Anterior cingulate cortex (tissue), 58 donors: Measurements from ENCODE around the gene NME5.

ENCODE experiments used
- DNase-seq, 58 donors: peaks; one replicate each; lab custom pipeline; 2025; lab: John Stamatoyannopoulos, UW

The NME5 gene

GRCh38 chr5:138140268-138140667 is 1.0 kb upstream of the NME5 start:
- no peak for DNase-seq

DNA sequence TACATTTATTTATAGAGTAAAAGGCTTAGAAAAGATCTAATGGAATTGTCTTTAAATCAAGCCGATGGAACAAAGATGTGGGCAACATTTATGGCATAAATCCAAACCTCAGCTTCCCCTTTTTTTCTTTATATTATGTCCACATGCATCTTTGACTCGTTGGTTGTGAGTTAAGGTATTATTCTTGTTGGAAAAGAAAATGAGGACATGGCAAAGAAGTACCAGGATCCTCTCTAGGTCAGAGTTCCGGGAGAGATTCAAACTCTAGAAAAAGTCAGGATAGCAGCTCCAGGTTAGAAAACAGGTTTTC is 508 bp upstream of the NME5 start:
- DNase-seq = no peak

DNA sequence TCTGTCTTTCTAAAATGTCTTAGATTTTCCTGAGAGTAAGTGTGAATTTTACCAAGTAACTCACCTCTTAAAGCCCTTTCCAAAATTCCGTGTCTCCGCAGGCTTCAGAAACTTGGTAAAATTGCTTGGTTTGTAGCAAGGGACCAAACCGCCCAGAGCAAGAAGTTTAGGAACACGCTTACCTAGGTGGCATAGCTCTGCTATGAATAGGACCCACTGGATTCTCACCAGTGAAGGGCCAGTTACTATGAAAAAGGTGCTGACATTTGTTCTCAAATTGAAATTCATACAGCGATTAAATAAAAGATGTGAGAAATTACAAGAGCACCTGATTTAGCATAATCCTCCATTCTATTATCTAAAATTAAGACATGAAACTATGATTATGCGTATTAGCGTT is 6.7 kb downstream of the NME5 start:
- no peak for DNase-seq

DNA sequence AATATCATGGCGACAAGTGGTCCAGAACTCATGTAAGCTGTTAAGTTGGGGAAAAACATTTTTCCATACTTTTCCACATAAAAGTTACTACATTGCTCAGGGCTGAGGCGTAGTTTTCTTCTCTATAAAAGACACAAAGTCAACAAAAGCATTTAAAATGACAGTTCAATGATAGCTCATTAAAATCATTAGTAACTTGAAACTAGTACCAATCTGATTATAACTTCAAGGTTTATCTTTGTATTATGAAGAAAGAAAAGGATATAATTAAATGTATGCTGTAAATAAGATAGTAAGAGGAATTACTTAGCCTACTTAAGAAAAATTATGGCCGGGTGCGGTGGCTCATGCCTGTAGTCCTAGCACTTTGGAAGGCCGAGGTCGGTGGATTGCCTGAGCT is 9.9 kb downstream of the NME5 start:
- no peak for DNase-seq

DNA sequence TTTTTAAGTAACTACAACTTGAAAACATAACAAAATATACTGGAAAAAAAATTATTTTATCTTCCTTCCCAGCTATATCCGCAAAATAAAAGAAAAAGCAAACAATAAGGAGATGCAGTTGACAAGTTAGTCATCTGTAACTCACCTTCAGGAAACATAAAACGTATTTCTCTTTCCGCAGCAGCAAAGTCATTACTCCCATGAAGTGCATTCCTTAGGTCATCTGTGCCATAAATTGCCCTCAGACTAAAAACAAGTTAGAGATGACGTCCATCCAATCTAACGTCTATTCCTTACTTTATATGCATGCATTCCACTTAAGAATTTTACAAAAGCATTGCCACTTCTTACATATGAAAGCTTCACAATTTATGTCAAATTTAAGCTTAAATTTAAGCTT is 10.9 kb downstream of the NME5 start:
- DNase-seq = no peak

GRCh38 chr5:138115254-138115653 is 24.0 kb downstream of the NME5 start:
- DNase-seq = no peak

GRCh38 chr5:138111937-138112336 is 27.3 kb downstream of the NME5 start:
- no peak for DNase-seq

GRCh38 chr5:138111181-138111580 is 28.0 kb downstream of the NME5 start:
- no peak for DNase-seq

DNA sequence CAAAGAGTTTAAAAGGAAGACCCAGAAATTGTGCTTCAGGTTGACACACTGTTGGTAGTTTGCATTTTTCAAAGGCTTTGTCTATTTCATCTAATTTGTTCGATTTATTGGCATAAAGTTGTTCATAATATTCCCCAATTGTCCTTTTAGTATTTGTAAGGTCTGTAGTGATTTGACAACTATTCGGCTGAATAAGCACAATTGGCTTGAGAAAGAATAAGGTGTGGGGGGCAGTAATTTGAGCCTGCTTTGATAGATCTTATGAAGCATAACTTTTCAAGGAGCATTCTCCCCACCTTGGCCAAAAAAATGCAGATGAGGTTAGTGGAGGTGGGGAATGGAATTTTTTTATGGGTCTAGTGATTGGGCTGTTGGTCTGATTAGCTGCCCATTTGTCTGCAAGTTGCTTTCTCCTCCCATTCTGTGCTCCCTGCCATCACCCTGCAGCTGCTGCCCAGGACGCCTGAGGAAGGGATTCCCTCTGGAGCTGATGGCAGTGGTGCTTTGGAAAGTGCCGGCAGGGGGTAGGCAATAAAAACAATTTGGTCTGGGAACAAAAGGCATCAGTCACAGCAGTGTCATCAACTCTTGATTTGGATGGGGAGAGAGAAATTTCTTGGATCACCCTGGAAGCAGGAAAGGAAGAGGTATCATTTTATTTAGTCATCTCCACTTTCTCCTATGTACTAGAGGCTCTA is 28.8 kb downstream of the NME5 start:
- no peak for DNase-seq

DNA sequence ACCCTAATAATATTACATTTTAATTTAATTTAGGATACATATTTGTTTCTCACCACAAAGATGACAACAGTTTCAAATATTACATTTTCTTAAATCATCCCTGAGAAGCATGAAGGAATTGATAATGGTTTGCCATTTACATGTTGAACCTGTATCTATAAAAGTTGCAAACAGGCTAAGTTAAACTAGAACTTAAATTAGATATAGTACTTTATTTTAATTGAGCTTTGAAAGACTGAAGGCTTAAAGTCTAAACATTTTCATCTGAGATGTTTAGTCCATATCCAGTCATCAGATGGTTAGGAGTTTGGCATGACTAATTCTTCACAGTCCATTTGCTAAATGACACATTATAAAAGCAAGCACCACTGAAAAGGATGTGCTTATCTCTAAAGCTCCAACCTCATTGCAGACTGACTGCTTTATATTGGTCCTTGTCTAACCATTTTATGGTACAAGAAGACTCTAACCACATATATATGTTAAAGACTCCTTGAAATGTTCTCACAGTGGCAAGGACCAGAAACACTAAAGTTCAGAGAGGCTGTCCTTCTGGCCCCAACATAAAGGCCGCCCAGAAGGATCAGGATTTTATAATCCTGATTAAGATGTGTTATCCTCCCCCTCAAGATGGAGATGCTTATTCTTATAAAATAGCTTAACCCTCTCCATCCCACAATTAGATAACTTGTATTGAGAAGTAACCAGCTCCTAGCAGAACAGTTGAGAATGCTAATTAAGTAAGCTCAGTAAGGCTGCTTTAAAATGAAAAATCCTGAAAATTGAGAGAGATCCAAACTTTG is 29.6 kb downstream of the NME5 start:
- no peak for DNase-seq

DNA sequence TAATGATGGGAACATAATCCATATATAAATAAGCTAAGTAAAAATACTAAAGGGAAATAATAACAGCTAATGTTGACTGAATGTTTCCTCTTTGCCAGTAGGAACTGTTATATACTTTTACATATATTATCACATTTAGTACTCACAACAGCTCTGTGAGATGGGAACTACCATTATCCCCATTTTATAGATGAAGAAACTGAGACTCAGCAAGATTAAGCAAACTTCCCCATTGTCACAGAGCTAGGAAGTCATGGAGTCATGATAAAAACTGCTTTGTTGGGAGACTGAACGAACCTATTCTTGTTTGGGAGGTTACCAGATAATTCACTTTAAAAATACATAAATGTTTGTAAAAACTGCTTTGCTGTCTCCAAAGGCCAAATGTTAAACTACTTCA is 32.0 kb downstream of the NME5 start:
- no peak for DNase-seq

- no peak for DNase-seq
Observed at GRCh38 chr5:138105709-138106108, 33.5 kb downstream of the NME5 start.

GRCh38 chr5:138103319-138103637 is 36.0 kb downstream of the NME5 start:
- no peak for DNase-seq

DNA sequence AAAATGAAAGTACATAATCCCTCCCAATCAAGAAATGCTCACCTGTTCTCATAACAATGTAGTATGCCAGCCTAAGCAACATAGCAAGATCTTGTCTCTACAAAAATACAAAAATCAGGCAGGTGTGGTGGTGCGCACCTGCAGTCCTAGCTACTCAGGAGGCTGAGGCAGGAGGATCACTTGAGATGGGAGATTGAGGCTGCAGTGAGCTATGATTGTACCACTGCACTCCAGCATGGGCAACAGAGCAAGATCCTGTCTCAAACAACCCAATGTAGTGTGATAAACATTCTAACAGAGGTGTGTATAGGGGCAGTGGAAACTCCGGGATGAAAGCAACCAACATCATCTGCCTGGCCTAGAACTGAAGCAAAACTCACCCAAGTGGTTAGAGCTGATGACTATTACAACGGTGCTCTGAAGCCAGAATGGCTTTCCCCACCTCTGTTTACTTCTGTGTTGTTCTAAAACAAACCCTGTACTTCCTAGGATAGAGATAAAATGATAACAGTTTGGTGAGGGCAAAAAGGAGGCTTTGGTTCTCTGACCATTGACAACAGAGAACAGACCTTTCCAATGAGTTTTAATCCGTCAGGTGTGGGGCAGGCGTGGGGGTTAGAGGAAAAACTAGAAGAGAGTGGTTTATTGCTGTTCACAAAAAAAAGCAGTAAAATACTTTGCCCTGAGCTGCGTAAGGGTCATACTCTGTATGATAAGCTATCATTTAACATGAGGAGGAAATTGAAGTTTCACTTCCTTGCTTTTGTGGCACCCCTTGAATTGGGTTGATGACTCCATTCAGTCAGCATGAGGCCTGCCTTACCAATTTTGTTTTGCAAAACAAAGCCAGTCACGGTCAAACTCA is 36.5 kb downstream of the NME5 start:
- DNase-seq = no peak

DNA sequence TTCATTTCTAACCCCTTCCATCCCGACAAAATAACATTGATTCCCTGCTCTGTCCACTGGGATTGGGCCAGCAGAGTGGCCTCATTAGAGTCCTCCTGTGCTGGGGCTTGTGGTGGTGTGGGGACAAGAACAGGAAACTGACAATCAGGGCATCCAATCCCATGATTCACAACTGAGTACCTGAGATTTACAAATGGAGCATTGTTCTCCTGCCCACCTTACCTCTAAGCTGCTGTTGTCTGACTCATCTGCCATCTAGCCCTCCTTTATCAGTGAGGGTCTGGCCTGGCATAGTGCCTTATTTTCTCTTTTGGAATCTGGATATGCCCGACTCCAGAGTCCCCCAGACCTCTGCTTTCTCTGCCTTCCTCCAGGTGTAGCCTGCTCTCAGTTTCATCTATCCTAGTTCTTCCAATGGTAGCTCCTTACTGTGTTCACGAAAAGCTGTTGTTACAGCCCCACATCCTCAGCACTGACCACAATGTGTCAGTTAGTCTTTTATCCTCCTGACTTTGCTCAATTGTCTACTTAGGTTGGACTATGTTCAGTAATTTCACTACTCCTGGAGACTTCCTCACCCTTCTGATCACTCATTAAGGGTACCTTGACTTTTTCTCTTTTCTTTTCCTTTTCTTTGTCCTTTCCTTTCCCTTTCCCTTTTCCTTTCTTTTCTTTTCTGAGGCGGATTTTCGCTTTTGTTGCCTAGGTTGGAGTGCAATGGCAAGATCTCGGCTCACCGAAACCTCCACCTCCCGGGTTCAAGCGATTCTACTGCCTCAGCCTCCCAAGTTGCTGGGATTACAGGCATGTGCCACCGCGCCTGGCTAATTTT is 42.0 kb downstream of the NME5 start:
- DNase-seq = no peak

GRCh38 chr5:138096363-138096762 is 42.9 kb downstream of the NME5 start:
- DNase-seq = no peak

GRCh38 chr5:138095100-138095907 is 43.9 kb downstream of the NME5 start:
- no peak for DNase-seq

GRCh38 chr5:138093036-138093435 is 46.2 kb downstream of the NME5 start:
- DNase-seq = no peak

DNA sequence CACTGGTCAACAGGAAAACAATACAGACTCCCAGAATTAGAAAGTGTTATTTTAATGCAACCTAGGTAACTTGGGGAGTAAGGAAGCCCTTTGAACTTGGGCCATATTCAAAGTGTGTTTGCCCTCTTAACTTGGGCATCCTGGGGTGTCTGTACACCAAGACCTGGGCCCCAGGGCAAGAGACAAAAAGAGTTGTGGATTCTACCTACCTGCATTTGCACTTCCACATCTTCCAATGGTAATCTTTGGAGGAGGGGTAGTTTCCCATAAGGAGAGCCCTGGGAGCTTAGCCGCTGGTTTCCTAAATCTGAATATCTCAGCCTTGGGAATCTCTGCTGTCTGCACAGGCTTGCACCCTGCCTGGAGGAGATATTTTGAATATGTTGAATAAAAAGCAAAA is 46.9 kb downstream of the NME5 start:
- no peak for DNase-seq

DNA sequence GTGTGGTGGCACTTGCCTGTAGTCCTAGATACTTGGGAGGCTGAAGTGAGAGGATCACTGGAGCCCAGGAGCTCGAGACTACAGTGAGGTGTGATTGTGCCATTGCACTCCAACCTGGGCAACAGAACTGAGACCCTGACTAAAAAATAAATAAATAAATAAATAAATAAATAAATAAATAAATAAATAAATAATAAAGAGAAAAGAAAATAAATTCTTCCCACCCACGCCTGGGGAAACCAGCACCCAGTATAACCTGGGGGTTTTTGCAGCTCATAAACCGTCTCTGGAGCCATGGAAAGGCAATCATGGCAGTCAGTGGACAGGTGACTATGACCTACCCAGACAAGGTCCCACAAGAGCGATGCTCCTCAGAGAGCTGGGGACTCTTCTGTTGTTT is 47.5 kb downstream of the NME5 start:
- no peak for DNase-seq
